ENCODE measurements around the gene CHRDL1.
"Not testable (repeated sequence)": the region's sequence is repeated elsewhere in the genome, so short reads cannot be mapped to it uniquely, and the experiment has no call there.

Gene CHRDL1, protein sequence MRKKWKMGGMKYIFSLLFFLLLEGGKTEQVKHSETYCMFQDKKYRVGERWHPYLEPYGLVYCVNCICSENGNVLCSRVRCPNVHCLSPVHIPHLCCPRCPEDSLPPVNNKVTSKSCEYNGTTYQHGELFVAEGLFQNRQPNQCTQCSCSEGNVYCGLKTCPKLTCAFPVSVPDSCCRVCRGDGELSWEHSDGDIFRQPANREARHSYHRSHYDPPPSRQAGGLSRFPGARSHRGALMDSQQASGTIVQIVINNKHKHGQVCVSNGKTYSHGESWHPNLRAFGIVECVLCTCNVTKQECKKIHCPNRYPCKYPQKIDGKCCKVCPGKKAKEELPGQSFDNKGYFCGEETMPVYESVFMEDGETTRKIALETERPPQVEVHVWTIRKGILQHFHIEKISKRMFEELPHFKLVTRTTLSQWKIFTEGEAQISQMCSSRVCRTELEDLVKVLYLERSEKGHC

DNA sequence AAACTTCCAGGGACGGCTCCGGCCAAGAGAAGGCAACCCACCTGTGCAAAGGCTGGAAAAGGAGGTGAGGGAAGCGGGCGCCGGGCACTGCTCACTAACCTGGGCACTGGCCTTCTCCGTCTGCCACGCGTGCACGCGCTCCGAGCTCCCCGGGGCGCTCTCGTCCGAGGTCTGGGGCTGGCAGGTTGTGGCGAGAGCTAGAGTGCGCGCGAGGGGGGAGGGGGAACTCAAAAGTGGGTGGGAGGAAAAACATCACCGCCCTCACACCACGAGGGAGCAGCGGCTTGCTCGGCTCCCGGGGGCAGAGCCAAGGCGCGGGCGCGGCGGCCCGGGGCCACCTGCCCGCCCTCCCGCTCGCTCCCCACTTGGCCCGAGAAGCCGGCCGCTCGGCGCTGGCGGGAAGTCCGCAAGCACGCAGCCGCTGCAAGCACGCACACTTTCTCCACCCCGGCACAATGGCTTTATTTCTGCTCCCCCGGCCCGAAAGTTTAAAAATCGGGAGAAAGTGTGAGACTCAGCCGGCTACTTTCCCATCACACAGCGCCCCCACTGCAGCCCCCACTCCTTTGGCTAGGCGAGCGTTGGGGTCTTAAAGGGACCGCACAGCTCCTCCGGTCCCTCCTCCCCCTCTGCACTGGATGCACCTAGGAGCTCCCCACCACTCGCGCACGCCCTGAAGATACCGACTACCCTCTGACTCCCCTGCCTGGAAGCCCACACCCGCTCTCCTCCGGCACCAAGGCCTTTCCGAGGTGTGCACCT is at the start of gene CHRDL1:
CHRDL1 (minus strand) TSS at position 173 of the 762 bp plus-strand sequence. CDS start 3,636 bp downstream, outside the sequence.
- DNase-seq (ENCODE audit: extremely low read depth in 1 of 2, low read depth in 1 of 2): no peak

DNA sequence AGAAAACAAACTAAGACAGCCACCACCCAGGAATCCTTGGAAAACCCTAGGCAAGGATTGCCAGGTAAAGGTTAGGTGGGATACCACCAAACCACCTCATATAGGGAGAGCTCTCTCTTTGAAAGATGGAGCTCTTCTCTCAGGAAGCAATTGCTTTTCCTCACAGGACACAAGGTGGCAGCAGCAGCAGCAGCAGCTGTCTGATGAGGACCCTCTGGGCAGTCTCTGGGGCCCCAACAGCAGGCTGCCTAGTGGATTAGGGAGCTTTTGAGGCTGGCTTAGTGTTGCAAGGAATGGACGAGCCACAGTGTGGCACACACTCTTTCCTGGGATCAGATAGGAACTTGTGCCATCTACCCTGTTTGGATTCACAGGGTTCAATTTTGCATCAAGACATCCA is 41.4 kb upstream of the CHRDL1 start:
- DNase-seq (ENCODE audit: extremely low read depth in 1 of 2, low read depth in 1 of 2): no peak

DNA sequence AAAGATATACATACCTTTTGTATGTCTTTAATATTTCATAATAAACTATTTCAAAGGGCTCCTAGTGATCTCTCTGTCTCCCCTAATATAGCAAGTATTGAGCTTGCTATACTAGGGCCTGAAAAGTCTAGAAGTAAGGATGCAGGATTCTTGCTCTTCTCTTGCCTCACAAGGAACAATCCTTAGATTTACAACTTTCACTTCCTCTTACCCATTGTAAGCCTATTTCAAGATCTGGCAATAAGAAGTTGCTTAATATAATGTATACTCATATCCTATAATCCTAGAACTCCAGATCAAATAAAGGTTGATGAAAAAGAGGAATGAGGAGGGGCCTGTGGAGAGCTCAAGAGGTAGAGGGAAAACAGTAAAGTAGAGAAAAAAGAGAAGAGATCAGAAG is 40.8 kb upstream of the CHRDL1 start:
- no peak for DNase-seq (ENCODE audit: extremely low read depth in 1 of 2, low read depth in 1 of 2)

DNA sequence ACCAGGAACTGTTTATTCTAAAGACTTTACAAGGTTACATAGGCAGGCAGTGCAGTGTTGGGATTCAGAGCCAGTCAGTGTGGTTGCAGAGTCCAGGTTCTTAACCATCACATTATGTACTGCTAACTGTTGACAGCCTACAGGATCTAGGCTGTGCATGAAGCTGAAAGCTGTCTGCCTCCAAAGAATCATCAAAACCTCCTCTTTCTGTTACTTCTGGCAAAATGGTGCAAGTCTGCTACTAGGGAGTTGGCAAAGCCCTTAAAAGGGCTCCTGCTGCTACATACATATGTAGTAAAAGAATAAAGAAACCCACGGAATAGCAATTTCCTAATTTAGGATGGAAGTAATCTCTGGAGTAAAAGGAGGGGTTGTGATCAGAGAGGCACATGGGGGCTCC is 40.4 kb upstream of the CHRDL1 start:
- DNase-seq (ENCODE audit: extremely low read depth in 1 of 2, low read depth in 1 of 2): no peak

DNA sequence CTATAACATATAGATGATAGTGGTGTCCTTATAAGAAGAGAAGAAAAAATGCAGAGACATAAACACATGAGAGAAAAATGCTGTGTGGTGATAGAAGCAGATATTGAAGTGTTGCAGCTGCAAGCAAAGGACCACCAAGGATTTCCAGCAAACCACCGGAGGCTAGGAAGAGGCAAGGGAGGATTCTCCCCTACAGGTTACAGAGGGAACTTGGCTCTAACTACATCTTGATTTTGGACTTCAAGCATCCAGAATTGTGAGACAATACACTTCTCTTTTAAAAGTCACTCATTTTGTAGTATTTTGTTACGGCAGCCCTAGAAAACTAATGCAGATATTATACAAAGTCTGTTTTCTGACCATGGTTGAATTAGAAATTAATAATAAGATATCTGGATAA is 30.4 kb upstream of the CHRDL1 start:
- DNase-seq (ENCODE audit: extremely low read depth in 1 of 2, low read depth in 1 of 2): no peak

DNA sequence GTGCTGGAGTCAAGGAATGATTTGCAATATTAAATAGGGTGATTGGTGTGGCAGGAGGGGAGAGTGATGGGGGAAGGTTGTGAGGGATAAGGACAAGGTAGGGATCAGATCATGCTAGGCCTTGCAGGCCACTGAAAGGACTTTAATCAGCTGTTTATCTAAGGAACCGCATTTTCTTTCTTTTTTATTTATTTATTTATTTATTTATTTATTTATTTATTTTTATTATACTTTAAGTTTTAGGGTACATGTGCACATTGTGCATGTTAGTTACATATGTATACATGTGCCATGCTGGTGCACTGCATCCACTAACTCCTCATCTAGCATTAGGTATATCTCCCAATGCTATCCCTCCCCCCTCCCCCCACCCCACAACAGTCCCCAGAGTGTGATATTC is 20.9 kb upstream of the CHRDL1 start:
- DNase-seq (ENCODE audit: extremely low read depth in 1 of 2, low read depth in 1 of 2): not testable (repeated sequence)

DNA sequence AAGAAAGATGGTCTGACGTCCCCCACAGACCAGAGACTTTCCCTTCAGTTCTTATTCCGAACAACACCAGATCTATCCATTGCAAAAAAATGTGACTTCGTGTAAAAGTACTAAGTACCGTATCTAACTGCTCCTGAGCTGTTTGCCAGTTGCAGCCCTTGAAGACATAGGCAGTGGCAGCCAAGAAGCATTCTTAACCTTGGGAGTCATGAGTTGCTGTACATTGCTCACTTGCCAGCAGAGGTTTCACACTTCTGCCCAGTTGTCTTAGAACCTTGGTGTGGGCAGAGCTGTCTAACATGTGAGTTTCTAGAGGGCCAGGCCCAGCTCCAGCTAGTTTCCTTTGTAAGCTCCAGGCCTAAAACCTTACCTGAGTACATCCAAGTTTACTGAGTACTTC is 10.5 kb upstream of the CHRDL1 start:
- no peak for DNase-seq (ENCODE audit: extremely low read depth in 1 of 2, low read depth in 1 of 2)

DNA sequence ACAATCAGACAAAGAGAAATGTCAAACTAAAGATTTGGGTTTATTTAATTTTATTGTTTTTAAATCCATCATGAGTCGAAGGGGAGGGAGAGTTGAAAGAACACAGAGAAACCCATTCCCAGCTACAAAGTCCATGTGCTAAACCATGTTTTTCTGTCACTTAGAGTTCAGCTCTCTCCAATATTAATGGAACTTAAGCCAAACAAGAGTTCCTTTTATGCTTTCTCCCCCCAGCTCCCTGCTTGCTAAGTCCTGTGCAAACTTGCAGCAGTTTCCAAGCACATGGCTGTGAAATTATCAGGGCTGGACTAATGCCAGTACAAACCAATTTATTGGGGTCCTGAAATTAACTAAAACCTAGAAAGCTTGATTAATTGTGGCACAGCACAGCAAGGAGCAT is 9.7 kb upstream of the CHRDL1 start:
- no peak for DNase-seq (ENCODE audit: extremely low read depth in 1 of 2, low read depth in 1 of 2)

DNA sequence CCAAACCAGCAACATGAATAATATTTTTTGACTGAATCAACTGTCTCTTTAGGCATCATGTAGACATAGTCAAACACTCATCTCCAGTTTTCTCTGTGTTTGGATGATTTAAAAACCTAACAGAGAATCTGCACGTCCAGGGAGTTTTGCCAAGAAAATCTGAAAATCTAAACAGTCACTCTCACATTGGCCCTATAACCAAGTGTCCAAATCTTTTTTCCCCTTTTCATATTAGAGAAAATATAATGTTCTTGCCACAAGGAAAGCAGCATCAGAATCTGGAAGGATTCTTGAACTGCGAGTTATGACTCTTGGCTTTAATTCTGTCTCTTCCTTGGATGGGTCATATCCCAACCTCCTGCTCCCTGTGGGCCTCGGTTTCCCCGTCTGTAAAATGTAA is 8.8 kb upstream of the CHRDL1 start:
- no peak for DNase-seq (ENCODE audit: extremely low read depth in 1 of 2, low read depth in 1 of 2)

DNA sequence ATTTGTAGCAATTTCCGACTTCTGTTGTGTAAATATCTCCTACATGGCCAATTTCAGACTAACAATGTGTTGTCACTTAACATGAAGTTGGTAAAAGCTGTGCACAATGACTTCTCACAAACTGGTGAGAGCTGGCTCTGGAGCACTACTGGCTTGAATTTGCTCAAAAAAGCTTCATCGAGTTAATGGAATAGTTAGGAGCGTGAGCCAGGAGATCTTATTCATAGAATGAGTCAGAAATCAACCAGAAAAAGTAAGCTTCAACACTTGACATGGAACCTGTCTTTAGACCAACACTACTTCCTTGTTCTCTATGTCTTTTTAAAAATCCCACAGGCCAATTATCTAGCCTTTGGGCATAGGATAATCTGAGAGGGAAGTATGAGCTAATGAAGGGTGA is 7.9 kb upstream of the CHRDL1 start:
- DNase-seq (ENCODE audit: extremely low read depth in 1 of 2, low read depth in 1 of 2): no peak

DNA sequence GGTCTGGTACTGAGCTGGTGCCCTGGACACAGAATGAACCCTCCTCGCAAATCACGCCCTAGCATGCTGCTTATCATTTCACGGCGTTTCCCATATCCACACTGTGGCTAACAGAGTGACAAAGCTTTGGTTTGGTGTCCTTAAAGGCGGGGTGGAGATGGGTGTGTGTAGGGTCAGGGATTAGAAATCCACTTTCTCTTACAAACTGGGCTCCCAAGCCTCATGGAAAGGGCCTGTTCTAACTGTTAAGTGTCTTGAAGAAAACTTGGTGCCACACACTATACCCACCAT is 735 bp upstream of the CHRDL1 start:
- DNase-seq (ENCODE audit: extremely low read depth in 1 of 2, low read depth in 1 of 2): no peak

DNA sequence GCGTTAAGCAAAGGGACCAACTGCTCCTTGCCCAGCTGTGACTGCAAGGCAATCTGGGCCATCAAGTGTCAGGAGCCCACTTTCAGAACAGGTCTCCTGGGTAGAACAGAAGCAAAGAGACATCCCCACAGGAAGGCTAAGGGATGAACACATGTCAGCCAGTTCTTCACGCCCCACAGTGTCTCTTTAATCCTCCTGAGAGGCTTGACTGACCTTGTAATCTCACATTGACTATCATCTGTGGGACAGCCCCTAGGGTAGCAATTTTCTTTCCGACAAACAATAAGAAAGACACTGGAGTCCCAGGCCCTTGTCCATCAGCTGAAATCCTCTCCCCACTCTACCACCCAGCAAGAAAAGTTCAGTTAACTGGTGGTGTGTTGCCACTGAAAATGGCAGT is 1.0 kb downstream of the CHRDL1 start:
- no peak for DNase-seq (ENCODE audit: extremely low read depth in 1 of 2, low read depth in 1 of 2)

DNA sequence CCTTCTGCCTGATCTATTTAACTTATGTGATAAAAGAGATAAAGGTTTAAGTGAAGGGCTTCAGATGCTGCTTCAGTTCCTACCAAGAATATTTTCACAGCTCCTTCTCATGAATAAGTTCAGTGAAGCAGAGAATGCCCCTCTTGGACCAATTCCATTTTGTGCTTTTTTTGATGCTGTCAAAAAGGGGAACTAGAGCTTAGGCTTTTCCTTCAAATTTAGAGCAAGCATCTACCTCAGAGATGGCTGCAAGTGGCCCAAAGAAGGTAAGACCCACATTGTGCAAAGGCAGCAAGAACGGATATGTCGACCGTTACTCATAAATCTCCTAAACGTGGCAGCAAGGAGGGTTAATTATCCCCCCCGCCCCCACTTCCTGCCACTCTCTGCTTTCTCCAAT is 4.5 kb downstream of the CHRDL1 start:
- no peak for DNase-seq (ENCODE audit: extremely low read depth in 1 of 2, low read depth in 1 of 2)

DNA sequence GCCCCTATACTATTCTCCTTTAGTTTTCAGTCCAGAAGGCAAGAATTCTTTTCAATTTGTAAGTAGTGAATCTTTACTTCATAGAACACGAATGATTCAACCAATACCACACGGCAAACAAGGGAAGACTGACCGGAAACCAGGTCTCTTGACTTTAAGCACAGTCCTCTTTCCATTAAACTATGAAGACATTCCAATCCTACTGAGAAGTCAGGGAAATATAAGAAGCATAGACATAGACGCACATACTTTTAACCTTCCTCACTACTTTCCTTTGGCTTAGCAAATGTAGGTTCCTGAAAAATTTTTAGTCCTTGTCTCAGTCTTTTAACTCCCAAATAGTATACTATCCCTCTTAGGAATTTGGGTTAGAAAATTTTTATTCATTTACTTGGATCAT is 9.1 kb downstream of the CHRDL1 start:
- DNase-seq (ENCODE audit: extremely low read depth in 1 of 2, low read depth in 1 of 2): no peak

DNA sequence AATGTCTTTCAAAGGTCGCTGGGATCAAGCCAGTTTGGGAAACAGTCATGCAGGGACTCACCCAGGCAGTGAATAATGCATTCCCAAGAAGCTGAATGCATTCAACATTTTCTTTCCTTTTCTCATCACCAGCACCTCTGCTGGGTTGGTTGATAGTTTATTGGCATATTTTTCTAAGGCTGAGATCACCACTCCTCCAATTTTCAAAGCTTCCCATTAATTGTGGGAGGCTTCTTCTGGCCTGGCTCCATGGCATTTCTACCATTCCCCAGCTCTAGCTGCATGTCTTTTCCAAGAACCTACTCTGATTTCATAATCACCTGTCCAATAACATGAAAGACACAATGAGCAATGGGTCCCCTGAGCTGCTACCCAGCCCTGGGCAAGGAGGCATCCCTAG is 35.8 kb downstream of the CHRDL1 start:
- DNase-seq (ENCODE audit: extremely low read depth in 1 of 2, low read depth in 1 of 2): no peak

DNA sequence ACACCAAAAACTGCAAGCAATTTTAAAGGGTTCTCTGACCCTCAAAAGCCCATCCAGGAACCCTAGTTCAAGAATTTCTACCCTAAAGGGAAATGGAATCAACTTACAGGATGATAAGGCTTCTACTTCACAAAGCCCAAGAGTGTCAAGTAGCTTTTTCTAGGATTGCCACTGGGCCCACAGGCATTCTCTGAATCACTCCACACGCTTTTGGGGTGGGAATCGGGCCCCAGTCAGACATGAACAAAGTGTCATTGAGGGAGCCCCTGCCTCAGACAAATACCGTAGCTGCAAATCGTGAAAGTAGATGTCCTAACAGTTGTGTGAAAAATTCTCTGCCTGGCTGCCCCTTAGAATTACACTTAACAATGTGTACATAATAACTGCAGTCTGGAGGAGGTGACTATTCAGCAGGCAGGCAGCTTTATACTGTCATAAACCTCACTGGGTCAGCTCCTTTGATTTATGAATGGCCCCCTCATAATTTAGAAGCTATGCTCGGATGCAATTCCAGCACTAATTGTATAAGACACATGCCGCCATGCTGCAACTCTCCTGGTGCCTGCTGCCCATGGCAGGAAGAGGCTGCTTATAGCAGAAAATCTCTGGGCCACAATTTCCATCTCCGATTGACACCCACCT is 36.7 kb downstream of the CHRDL1 start:
- no peak for DNase-seq (ENCODE audit: extremely low read depth in 1 of 2, low read depth in 1 of 2)

DNA sequence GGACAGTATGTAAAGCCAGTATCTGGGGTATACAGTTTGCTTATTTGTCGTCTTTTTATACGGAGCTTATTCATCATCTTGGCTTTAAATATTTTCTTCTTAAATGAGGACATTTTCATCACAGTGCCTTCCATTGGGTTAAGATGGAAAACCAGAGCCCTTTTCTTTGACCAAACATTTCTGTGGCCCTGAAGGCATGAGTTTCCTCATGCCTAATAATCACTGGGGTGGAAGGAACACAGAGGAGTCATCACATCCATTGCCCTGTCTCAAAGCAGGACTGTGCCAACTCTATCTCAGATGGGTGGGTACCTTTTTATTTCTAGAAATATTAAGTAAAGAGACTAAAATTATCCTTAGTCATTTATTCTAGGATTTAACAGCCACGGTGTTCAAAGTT is 40.0 kb downstream of the CHRDL1 start:
- no peak for DNase-seq (ENCODE audit: extremely low read depth in 1 of 2, low read depth in 1 of 2)

DNA sequence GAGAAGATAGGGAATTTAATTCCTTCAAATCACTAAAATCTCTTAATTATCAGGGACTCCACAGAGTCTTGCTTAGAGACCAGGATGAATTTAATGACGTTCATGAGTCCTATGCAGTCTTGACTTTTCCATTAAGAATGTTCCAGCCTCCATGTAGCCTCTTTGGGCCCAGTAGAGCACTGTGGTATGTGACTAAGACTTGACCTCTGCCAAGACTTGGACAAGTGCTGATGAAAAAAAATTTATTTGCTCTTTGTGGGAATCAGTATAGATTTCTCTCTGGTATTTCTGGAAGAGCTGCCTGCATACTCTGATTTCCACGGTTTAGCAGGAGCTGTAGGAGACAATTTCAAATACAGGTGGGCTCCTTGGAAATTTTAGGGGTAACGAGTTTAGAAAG is 40.6 kb downstream of the CHRDL1 start:
- no peak for DNase-seq (ENCODE audit: extremely low read depth in 1 of 2, low read depth in 1 of 2)

DNA sequence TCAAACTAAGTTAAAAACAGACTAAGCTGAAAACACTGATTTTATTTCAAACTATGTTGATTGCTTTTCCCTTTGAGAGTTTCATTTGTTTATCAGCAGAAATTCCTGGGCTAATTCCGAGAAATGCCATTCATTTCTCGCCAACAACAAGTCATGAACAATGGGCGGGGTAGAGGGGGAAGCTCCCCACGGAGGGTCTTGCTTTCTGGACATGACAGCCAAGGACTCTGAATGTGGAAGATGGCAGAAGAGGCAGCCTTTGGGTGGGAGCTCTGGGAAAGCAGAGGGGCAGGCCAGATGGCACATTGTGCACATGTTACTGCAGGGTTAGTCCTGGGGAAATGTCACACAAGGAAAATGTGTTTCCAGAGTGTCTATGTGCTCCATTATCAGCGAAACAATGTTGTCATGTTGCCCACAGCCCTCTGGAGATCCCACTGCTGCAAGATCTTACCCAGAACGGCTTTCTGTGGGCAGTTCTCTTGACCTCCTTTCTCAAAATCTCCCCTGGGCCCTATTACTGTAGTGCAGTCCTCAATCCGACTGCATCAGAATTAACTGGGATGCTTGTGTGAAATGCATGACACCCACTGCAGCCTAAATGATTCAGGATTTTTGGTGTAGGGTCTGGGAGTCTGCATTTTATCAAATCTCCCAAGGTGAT is 45.0 kb downstream of the CHRDL1 start:
- DNase-seq (ENCODE audit: extremely low read depth in 1 of 2, low read depth in 1 of 2): no peak

DNA sequence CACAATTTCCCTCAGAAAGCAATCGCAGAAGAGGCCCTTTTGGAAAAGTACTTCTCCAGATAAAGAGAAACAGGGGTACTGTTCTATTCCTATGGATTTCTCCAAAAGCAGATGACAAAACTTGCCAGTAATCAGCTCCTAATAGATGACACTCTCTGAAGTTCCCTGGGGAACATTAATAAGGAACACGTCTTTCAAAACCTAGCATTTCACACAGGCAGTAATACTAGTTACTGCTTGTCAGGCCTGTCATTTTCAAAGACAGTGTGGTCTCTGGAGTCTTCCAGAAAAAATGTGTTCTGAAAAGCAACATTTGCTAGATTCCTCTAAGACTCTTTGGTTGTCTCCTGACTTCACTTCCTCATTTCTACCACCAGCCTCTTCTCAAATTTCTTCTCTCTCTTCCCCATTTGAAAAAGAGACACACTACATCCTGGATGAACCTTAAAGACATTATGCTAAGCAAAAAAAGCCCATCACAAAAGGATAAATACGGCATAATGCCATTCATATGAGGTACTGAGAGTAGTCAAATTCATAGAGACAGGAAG is 47.3 kb downstream of the CHRDL1 start:
- no peak for DNase-seq (ENCODE audit: extremely low read depth in 1 of 2, low read depth in 1 of 2)

DNA sequence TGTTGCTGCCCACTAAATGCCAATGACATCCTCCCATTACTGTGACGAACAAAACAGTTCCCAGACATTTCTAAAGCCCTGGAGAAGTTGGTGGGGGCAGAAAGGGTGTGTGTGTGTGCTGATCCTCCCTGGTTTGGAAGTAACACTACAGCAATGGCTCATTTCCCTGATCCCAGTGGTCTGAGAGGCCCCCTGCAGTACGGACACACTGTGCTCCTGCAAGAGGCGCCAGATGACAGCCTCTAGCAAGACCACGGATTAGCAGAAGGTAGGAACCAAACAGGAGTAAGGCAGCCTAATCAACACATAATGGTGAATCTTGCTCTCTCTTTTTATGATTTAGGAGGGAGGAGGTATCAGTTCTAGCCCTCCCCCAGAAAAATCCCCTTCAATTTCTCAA is 49.6 kb downstream of the CHRDL1 start:
- DNase-seq (ENCODE audit: extremely low read depth in 1 of 2, low read depth in 1 of 2): no peak
